NCI-H2107 treated with DMSO at 0.1 percent for 48 hours (cell line): Measurements from ENCODE around the gene CGN.

Source experiments
- DNase-seq: peaks from one replicate; lab custom pipeline; 2025; ENCODE audit not compliant: unreplicated experiment; lab: John Stamatoyannopoulos, UW

The CGN gene

DNA sequence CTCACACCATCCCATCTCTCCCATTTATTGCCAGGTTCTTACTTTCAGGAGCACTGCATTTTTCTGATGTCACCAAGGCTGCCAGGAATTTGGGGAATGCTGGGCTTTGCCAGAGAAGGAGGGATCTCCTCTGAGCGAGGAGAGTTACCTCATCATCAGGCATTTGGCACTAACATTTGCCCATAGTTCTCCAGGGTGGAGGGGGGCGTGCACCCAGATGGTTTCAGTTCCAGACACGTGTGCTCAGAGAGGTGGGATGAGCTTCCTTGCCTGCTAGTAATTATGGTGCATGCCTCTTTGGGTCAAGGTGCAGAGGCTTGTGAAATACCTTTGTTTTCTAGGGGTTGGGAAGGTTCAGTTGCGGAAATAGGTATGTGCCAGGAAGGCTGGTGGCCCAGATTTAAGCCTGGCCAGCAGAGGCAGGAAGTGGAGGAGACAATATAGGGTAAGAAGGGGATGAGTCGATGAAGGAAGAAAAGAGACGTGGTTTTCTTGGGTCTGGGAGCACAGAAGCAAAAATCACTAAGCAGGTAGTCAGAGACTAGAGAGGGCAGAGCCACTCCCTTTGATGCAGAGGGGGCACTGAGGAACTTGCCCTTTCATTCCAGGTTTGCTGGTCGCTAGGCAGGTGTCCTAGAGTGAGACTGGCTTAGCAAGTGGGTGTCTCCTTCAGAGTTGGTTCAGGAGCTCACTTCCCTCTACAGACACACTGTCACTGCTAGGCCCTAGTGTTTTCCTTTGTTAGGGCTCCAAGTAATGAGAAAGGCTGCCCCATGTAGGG, 36.1 kb downstream of the CGN start:
- no peak for DNase-seq

DNA sequence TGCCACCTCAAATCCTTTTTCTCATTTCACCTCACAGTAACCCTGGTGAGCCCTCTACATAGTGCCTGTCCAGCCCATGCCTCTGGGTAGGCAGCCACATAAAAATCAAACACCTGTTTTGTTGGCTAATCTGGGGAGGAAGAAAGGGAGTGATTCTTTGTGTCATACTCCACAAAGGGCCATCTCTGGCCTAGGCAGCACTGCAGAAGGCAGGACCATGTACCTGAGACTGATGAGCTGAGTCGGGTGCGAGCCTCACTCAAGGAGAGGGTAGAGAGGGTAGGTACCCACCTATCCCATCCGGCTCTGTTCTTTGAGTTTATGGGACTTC, 36.7 kb downstream of the CGN start:
- DNase-seq: no peak

DNA sequence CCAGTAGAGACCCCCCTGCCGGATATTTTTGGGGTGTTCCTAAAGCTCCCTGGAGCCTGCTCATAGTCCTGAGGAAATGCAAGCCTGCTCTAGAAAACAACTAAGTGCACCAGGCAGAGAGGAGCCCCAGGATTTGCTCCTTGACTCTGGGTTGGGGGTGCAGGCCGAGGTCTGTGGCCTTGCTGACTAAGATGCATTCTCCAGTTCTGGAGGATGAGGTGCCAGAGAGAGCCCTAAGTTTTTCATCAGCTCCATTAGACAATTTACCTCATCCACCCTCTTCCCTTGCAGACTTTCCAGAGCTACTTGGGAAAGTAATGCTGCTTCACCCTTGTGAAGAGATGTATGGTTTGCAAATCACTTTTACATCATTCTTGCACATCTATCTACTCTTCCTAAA, 38.0 kb downstream of the CGN start:
- DNase-seq: no peak

DNA sequence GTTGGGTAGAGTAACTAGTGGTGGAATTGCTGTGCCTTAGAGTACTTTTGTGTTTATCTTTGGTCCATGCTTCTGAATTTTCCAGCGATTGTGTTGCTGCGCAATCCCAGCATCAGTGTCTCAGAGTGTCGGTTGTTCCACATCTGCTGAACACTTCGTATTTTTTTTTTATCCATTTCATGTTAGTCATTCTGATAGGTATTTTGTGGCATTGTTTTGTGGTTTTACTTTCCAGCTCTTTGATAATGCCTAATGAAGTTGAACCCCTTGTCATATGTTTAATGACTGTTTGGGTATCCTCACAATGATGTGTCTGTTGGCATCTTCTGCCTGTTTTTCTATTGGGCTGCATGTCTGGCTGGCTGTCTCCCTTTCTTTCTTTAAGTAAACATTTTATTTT, 42.5 kb downstream of the CGN start:
- DNase-seq: no peak

DNA sequence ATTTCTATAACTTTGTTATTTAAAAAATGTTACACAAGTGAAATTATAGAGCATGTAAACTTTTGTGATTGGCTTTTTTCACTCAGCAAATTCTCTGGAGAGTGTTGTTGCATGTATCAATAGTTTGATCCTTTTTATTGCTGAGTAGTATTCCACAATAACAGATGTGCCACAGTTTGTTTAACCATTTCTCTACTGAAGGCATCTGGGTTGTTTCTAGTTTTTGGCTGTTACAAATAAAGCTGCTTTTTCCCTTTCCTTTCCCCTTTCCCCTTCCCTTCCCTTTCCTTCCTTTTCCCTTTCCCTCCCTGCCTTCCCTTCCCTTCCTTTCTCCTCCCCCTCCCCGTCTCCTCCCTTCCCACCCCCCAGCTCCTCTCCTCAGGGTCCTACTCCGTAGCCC, 44.9 kb downstream of the CGN start:
- DNase-seq: no peak

DNA sequence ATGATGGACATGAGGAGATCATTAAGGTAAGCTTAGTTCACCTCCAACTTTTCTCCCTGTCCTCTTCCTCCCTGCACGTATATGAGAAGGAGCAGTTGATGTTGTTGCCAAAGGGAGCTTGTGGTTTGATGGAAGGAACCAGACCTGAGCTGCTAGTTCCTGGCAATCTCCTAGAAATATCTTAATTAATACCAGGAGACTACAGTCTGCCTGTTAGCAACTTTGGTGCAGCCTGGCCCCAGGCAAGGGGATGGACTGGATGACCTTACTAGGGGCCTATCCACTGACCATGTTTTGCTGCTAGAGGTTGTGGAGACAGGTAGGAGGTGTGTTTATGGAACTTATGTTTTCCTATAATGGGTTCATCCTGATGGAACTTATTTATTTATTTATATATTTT, 51.5 kb downstream of the CGN start:
- no peak for DNase-seq

DNA sequence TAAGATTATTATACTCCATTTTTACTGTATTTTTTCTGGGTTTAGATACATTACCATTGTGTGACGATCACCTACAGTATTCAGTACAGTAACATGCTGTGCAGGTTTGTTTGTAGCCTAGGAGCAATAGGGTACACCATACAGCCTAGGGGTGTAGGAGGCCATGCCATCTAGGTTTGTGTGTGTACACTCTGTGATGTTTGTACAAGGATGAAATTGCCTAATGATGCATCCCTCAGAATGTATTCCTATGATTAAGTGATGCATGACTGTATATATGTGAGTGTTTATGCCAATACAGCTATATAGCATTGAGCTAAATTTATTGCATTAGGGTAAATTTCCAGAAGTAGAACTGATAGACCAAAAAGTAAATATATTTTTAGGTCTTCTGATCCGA, 52.2 kb downstream of the CGN start:
- no peak for DNase-seq

DNA sequence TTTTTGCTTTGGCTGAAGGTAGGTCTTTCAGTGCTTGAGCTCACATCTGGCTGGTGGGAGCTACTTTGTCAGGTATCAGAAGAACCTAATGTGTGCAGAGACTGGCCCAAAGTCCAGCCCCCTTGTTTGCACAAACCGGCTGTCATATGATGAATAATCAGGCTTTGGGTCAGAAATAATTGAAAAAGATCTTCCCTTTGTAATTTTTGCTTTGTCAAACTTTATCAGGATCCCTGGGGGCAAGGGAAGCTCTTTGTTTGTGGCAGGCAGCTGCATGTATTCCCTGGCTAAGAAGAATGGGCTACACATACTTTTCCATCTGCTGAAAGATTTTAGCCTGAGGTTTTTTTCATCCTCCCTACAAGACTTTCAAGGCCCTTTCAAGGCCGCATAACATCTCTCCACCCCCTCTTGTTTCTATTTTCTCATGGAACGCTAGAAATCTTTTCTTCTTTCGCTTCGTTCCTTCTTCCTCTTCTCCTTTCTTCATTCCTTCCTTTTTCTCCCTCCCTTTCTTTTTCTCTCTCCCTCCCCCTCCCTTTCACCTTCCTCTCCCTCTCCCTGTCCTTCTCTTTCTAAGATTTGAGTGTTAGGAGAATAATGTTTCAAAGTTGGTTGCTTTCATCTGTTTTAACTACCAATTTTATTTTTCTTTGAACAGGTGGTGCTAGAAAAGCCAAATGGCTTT, 54.5 kb downstream of the CGN start:
- no peak for DNase-seq

DNA sequence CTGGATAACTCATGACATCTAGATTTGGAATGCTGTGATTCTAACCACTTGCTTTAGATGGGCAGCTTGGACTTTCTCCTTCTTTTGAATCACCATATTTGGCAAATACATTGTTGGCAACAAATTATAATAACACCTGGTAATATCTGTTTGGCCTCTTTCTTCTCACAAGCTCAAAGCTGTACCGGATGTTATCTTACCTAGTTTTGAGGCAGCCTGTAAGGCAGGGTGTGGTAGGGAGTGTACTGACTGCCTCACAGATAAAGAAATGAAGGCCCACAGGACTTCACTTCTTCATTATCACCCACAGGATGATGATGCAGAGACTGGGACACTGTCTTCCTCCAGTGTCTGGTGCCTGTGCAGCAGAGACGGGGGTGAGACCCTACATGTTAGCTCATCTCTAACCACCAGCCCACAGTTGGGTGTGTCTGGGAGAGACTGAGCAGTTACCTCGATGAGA, 57.5 kb downstream of the CGN start:
- no peak for DNase-seq

DNA sequence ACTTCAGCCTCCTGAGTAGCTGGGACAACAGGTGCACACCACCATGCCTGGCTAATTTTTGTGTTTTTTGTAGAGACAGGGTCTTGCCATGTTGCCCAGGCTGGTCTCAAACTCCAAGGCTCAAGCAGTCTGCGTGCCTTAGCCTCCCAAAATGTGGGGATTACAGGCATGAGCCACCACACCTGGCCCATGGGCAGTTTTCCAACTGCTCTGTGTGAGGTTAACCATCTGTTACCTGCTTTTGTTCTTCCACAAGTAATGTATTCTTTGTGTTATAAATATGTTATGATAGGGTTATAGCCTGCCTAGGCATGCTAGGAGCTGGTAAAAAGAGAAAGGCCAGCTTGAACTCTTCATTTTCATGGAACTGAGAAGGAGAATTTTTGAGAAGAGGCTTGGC, 59.6 kb downstream of the CGN start:
- peak; percentile 31 for DNase-seq

DNA sequence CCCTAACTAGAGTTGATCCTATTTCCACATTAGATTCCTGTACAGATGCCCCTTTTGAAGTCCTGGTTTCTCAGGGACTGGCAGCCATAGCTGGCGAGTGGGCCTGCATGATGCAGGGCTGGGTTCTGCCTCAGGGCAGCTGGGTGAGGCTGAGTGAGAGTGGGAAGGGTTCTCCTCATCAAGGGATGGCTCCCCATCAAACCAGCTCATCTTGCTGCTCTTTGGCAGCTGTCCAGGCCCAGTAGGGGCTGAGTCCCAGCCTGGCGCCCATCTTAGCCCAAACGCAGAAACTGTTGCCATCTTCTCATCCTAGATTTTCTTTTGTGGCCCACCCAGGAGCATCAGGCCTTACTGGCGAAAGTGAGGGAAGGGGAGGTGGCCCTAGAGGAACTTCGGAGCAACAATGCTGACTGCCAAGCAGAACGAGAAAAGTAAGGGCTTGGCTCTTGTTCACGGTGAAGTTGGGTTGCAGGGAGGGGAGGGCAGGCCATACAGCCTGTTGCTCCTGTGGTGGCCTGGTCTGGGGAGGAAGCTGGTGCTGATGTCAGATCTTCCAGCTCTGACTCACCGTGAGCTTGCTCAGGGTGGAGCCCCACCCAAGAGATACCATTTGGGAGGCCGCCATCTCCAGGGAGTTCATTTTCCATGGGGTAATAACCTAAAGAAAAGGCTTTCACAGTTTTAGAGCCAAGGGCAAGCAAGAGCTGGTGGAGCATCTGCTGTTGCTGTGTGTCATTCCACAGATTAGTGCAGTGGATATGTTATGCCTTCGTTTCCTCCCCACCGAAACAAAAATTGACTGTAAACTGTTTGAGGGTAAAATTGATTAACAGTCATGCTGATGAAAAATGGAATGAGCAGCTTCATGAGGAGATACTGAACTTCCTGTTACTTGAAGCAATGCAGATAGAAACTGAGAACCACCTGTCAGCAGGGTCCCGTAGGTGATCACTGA, 63.7 kb downstream of the CGN start:
- no peak for DNase-seq

DNA sequence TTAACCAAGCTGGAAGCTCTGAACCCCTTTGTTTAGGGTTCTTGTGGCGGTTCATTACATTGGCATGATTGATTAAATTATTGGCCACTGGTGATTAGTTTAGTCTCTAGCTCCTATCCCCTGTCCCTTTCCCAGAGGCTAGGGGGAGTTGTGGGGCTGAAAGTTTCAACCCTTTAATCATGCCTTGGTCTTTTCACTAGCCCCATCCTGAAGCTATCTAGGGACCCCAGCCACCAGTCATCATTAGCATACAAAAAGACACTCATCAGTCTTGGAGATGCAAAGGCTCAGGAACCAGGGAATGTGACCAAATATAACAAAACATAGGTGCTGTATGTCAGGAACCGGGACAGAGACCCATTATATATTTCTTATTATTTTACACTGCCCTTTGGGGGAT, 66.0 kb downstream of the CGN start:
- DNase-seq: no peak

DNA sequence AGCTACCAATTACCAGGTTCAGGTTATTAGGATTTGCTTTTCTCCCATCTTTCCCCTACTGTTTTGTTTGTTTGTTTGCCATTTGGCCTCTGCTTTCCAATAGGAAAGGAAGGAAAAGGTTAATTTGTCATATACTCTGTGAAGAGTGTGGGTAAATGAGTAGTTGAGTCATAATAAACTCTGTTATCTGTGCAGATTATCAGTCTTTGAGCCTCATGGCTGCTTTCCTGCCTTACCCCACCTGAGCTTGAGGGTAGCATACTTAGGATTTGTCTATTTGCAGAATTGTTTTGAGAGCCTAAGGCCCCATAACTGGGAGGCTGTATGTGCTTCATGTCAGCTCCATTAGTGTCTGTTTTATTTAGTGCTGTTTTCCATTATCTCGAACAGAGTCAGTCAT, 67.8 kb downstream of the CGN start:
- no peak for DNase-seq

DNA sequence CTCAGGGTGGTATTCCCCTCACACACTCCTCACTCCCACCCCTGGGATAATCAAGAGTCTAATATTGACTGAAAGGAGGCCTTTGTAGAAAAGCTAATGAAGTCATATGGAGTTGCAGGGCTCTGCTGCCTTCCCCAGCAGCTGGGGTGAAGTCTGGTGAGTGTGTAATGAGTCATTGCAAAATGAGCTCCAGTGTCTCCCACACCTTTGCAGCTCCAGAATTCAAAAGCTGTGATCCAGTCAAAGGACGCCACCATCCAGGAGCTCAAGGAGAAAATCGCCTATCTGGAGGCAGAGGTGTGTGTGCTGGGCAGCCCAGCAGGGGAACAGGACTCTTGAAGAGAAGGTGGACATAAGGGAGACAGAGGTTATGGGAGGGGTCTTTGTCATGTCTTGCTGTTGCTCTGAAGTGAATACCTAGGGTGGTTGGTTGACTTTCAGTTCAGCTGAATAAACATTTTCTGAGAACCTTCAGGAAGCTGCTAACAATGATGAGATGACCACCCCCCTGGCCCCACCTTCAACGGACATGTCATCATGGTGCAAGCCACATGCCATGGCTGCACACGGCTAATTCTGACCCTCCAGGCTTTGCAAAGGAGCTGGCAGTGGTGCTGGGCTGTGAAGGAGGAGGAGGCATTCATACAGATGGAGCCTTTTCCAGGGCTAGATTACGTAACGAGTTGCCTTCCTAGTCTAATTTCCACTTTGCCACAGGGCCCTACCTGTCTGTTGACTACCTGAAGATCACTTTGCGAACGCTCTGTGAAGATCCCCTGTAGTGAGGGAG, 68.4 kb downstream of the CGN start:
- DNase-seq: no peak

DNA sequence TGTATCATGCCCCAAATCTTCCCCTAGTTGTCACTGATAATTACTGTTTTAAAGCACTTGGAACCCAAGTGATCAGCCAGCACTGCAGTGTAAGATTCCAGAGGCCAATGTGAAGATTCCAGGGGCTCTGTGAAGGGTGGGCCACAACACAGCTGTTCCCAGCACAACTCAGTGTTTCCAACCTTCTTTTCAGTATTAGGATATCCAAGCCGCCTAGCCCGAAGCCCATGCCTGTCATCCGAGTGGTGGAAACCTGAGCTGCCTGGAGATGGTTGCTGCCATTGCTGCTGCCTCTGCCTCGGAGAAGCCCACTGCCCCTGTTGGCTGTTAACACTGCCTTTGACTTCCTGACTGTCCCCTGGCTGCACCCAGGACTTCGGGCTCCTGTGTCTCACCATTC, 70.3 kb downstream of the CGN start:
- DNase-seq: no peak

DNA sequence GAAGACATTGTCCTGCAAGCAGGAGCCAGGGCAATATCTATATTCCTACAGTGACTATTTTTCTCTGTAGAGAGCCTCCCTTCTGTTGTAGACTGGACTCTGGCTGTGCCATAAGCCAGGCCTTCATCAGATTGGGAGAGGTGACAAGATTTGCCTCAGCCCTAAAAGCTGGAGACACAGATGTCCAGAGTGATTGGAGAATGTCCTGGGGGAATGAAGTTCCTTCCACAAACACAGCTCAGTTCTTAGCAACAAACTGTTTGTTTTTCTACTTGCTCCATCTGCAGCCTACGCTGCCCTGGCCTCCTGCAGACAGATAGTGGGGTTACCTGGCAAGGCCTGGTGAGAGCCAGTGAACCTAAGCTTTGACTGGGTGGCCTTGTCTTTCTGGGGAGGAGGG, 70.7 kb downstream of the CGN start:
- DNase-seq: no peak

DNA sequence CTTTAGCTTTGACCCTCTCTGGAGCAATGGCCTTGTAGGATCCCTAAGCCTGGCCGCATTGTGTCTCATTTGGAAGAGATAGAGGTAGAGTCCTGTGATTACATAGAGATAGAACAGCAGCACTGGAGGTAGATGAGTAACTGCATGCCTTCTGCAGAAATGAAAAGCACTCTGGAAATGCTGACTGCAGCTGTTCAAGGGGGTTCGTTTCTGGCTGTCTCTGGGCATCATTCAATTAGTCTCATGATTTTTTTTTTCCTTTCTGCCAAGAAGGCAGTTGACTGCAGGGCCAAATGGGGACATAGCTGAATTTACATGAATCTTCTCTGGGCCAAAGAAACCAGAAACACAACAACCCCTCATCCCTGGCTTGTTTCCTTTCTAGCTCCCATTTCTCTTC, 72.6 kb downstream of the CGN start:
- DNase-seq: no peak

DNA sequence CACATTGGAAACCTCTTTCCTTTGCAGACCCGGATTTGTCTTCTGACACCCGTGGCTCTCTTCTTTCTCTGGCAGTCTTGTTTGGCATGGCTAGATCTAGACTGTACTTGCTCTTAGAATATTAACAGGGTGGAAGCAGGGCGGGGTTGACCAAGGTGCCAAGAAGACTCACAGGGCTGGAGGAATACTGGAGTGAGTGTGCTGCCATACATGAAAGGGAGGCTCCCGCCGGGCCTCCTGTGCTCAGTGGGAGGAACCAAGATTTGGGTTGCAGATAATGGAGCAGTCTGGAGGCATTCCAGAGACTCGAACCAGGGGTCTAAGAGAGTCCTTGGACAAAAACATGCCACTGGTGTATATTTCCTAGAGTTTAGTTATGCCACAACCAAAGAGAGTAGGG, 73.1 kb downstream of the CGN start:
- DNase-seq: no peak

DNA sequence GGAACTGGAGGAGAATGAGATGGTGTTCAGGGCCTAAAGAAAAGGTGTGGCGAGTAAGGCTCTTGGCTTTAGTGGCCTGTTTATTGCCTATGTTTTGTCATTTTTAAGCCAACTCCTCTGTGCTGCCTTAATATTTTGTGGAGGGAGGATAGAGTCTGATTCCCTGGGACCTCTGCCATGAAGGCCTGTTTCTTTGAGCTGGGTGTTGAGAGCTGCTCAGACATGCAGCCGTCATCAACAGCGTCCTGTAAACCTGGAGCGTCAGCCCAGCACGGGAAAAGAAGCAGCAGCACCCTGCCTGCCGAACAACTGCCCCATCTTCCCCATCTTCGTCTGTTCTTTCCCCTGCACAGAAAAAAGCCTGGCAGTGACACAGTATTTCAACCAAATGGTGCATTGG, 73.6 kb downstream of the CGN start:
- DNase-seq: no peak

DNA sequence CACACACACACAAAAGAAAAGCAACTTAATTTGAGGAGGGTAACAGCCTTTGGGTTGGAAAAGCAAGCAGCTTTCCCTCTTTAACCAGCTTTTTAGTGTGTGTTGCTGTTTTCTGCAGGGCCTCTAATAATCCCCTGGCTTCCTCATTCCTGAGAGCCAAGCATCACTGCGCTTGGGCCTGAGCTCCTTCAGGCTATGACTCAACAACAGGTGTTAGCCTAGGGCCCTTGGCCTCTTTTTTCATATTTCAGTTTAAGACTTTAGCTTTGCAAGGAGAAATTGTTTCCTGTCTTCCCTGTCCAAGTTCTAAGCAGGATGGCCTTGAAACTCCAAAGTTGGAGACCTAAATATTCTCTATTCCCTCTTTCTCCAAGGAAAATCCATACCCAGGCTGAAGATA, 74.4 kb downstream of the CGN start:
- DNase-seq: no peak
